ENCODE measurements around the gene PPM1G. TPM values are rescaled to one million over a fixed set of nuclear protein-coding genes. Genes with fewer than 3 reads are reported as not detected.

Gene PPM1G
- polyA plus RNA-seq, 1 donor (not counting 4 experiments of a cell fraction or from before 2014, with no cell fraction given), result 55.5 TPM

GRCh38 chr2:27451095-27451494 is 41.7 kb upstream of the PPM1G start:
- H3K27ac ChIP-seq (ENCODE audit: control insufficient read depth, insufficient read depth, low read length), result no peak overlapping the region
- H3K4me2 ChIP-seq (ENCODE audit: control insufficient read depth, extremely low read depth, insufficient read depth, low read depth, low read length), result no peak overlapping the region
- H3K4me3 ChIP-seq (ENCODE audit: control insufficient read depth in 2 of 3, extremely low read depth in 1 of 3, insufficient read depth in 2 of 3, low read depth in 1 of 3, low read length in 3 of 3), result no peak overlapping the region
- no peaks in the 10 kb centered on the region for H3K79me2 ChIP-seq (ENCODE audit: control insufficient read depth, insufficient read depth, low read length)
- TF ChIP-seq CTCF (optimal IDR thresholded peaks at IDR 0.05 in 1 of 3, IDR thresholded peaks at IDR 0.05 in 1 of 3, conservative IDR thresholded peaks at IDR 0.05 in 1 of 3; ENCODE audit: extremely low read depth in 1 of 3, insufficient read depth in 2 of 3, low read length in 3 of 3) (no peak), EZH2 (IDR thresholded peaks at IDR 0.05; ENCODE audit: low read length) (no peak)
- DNase-seq (ENCODE audit: low read depth, low spot score) (no peak), FAIRE-seq (no peak)
- H2AFZ ChIP-seq (ENCODE audit: control insufficient read depth, low read length), result no peak overlapping the region
- H3K9ac ChIP-seq (ENCODE audit: control insufficient read depth, extremely low read depth, insufficient read depth, low read length), result no peak overlapping the region
- no peaks in the 10 kb centered on the region for H3K9me1 ChIP-seq (ENCODE audit: control insufficient read depth, extremely low read depth, insufficient read depth, low read length)
- peaks cover 7% of the 10 kb centered on the region for H3K4me1 ChIP-seq (ENCODE audit: control insufficient read depth, extremely low read depth, insufficient read depth, low read length)
- H3K36me3 ChIP-seq (ENCODE audit: control insufficient read depth in 2 of 2, extremely low read depth in 1 of 2, insufficient read depth in 2 of 2, low read length in 2 of 2), result peaks cover 7 to 20% of the 10 kb centered on the region in 2 experiments
- H3K27me3 ChIP-seq (ENCODE audit: control insufficient read depth, extremely low read depth, insufficient read depth, low read length), result no peaks in the 10 kb centered on the region
- no peaks in the 10 kb centered on the region for H4K20me1 ChIP-seq (ENCODE audit: control insufficient read depth, extremely low read depth, insufficient read depth, low read length)
- H3K9me3 ChIP-seq (ENCODE audit: control insufficient read depth, low read depth, low read length), result no peaks in the 10 kb centered on the region
- dilution Hi-C loops (cut with MboI; ENCODE audit: extremely low pct_ligation_motif_present, low sequenced_read_pairs), result no loop called here

- Histone ChIP-seq H3K4me1 (ENCODE audit: control insufficient read depth, extremely low read depth, insufficient read depth, low read length) (peaks cover 17% of the 10 kb centered on the region), H3K36me3 (ENCODE audit: control insufficient read depth in 2 of 2, extremely low read depth in 1 of 2, insufficient read depth in 2 of 2, low read length in 2 of 2) (peaks cover 1 to 25% of the 10 kb centered on the region in 2 experiments)
Measured at GRCh38 chr2:27448381-27448780, 39.0 kb upstream of the PPM1G start.

More at GRCh38 chr2:27448381-27448780, 39.0 kb upstream of the PPM1G start:
- no peaks in the 10 kb centered on the region for H4K20me1 ChIP-seq (ENCODE audit: control insufficient read depth, extremely low read depth, insufficient read depth, low read length)
- H3K27ac ChIP-seq (ENCODE audit: control insufficient read depth, insufficient read depth, low read length), result no peak overlapping the region
- dilution Hi-C loops (cut with MboI; ENCODE audit: extremely low pct_ligation_motif_present, low sequenced_read_pairs), result no loop called here
- DNase-seq (ENCODE audit: low read depth, low spot score) (no peak), FAIRE-seq (no peak)
- H3K9ac ChIP-seq (ENCODE audit: control insufficient read depth, extremely low read depth, insufficient read depth, low read length), result no peak overlapping the region
- H2AFZ ChIP-seq (ENCODE audit: control insufficient read depth, low read length), result no peak overlapping the region
- no peaks in the 10 kb centered on the region for H3K27me3 ChIP-seq (ENCODE audit: control insufficient read depth, extremely low read depth, insufficient read depth, low read length)
- H3K9me1 ChIP-seq (ENCODE audit: control insufficient read depth, extremely low read depth, insufficient read depth, low read length), result no peaks in the 10 kb centered on the region
- no peaks in the 10 kb centered on the region for H3K9me3 ChIP-seq (ENCODE audit: control insufficient read depth, low read depth, low read length)
- no peaks in the 10 kb centered on the region for H3K79me2 ChIP-seq (ENCODE audit: control insufficient read depth, insufficient read depth, low read length)
- no peak overlapping the region for H3K4me2 ChIP-seq (ENCODE audit: control insufficient read depth, extremely low read depth, insufficient read depth, low read depth, low read length)
- TF ChIP-seq CTCF (optimal IDR thresholded peaks at IDR 0.05 in 1 of 3, IDR thresholded peaks at IDR 0.05 in 1 of 3, conservative IDR thresholded peaks at IDR 0.05 in 1 of 3; ENCODE audit: extremely low read depth in 1 of 3, insufficient read depth in 2 of 3, low read length in 3 of 3), result no peak
- TF ChIP-seq EZH2 (IDR thresholded peaks at IDR 0.05; ENCODE audit: low read length), result no peak
- no peak overlapping the region for H3K4me3 ChIP-seq (ENCODE audit: control insufficient read depth in 2 of 3, extremely low read depth in 1 of 3, insufficient read depth in 2 of 3, low read depth in 1 of 3, low read length in 3 of 3)

Data from keratinocyte (primary cell).